Heart right ventricle (tissue), 16 donors: ENCODE data around the gene ROBO1. TPM values are rescaled to one million over a fixed set of nuclear protein-coding genes. Genes with fewer than 3 reads are reported as not detected.

Experiments used
- ATAC-seq, 8 donors: fragments of 200-7000 bp; cut with Tn5 transposase; one replicate each; pipeline ENCODE4 v1.9.1; 2020; ENCODE audit warnings: mild to moderate bottlenecking in 8 of 8, moderate library complexity in 8 of 8, moderate number of reproducible peaks in 1 of 8
- DNase-seq, 2 donors: peaks; one replicate each; pipeline ENCODE4 v3.0.0-alpha.2; 2020
- H3K27ac ChIP-seq, 10 donors: fragments of 200-600 bp; sonication (generic) in 2 of 10; one replicate each; pipeline versions ENCODE4 v1.5.0 to v1.8.0; 2020 to 2022; ENCODE audit warnings: mild to moderate bottlenecking in 3 of 10
- H3K27me3 ChIP-seq, 7 donors: fragments of 200-600 bp; one replicate each; pipeline ENCODE4 v1.8.0; 2021 to 2022; ENCODE audit warnings: mild to moderate bottlenecking in 2 of 7
- H3K36me3 ChIP-seq, 9 donors: fragments of 200-600 bp; sonication (generic) in 1 of 9; one replicate each; pipeline versions ENCODE4 v1.5.0 to v1.8.0; 2020 to 2022; ENCODE audit warnings: mild to moderate bottlenecking in 2 of 9
- H3K4me1 ChIP-seq, 9 donors: fragments of 200-600 bp; sonication (generic) in 1 of 9; one replicate each; pipeline versions ENCODE4 v1.5.0 to v1.8.0; 2020 to 2022; ENCODE audit warnings: mild to moderate bottlenecking in 4 of 9
- H3K4me3 ChIP-seq, 10 donors: fragments of 200-600 bp; sonication (generic) in 2 of 10; one replicate each; pipeline versions ENCODE4 v1.5.0 to v1.8.0; 2020 to 2022; ENCODE audit warnings: mild to moderate bottlenecking in 7 of 10, moderate library complexity in 2 of 10
- H3K9me3 ChIP-seq, 11 donors: fragments of 200-600 bp in 10 of 11; sonication (generic) in 2 of 11; one replicate each; pipeline versions ENCODE4 v1.5.0 to v1.8.0; 2013 to 2022; ENCODE audit warnings: mild to moderate bottlenecking in 2 of 11, control low read depth in 1 of 11, moderate library complexity in 1 of 11
- WGBS, 2 donors: extraction: QIAGEN DNeasy Blood & Tissue Kit; methylation state at CpG; one replicate each; pipeline ENCODE4 v1.1.7; 2013; ENCODE audit warnings: inconsistent platforms in 1 of 2; 5-methylcytosine and 5-hydroxymethylcytosine counted together
- intact Hi-C, 10 donors: fragments of 100-400 bp; cut with DNase I; formaldehyde crosslinking; loops; one replicate each; pipeline versions ENCODE4 v1.11.1 to v1.14.2; 2022
- polyA plus RNA-seq, 2 donors: library from polyadenylated mRNA; stranded (reverse); fragments of 200-250 nt; gene quantifications; one replicate each; pipeline ENCODE4 v1.2.3, GENCODE V29; 2013
- total RNA-seq, 10 donors: library from RNA; stranded (reverse); fragmentation: NEBNext Ultra II Directional in 3 of 10; extraction: Animal tissue kit (Norgen Biotek cat#: 25700) in 3 of 10; gene quantifications; one replicate each; pipeline versions ENCODE4 v1.2.1 to v1.2.4, GENCODE V29; 2021 to 2023
- TF ChIP-seq, protein P1 (sequence below), 9 donors: fragments of 200-600 bp; sonication (generic) in 2 of 9; IDR thresholded peaks; one replicate each; pipeline versions ENCODE4 v1.5.0 to v1.8.0; 2021 to 2022; ENCODE audit warnings: antibody characterized with exemption in 9 of 9, mild to moderate bottlenecking in 5 of 9, moderate library complexity in 1 of 9
- donor health status: Arrhythmogenic right ventricular cardiomyopathy.
- donor health status: ischemic (EF 13 %, LVEDD 7.1; RV severe dilation, severe dysfunction).
- donor health status: healthy with polysubstance abuse.
- donor health status: DM: no; HTN: yes; CAD: no.
- donor health status: DM: no; HTN: no; CAD: no.
- donor health status: ischemic (EF 25% LVEDD 6.9; RV normal size, moderate dysfunction).
- donor health status: ischemic (EF 25% LVEDD 5.7; RV mildly dilated, moderate dysfunction).
- donor health status: healthy.
- donor health status: DM: yes; HTN: yes; CAD: no.
- donor health status: Ischemic cardiomyopathy.
- donor health status: ischemic (EF 35%, LVEDD 5.7; RV mildly dilated, moderate dysfunction).
- donor health status: nonischemic (EF 11% LVEDD 7.7; RV severe dilation, severe dysfunction).
- donor health status: DM: yes; HTN: yes; CAD: no.
- donor health status: PGD.
- donor health status: ischemic (EF 29% LVEDD 5.4; RV normal size, mild dysfunction).
- donor health status: nonischemic (EF 23%, LVEDD 6.1; RV moderate dilation, normal function).

The ROBO1 gene
- total and polyA plus RNA-seq, 12 donors: 2.8 to 13.9 (median 5.6) TPM

DNA sequence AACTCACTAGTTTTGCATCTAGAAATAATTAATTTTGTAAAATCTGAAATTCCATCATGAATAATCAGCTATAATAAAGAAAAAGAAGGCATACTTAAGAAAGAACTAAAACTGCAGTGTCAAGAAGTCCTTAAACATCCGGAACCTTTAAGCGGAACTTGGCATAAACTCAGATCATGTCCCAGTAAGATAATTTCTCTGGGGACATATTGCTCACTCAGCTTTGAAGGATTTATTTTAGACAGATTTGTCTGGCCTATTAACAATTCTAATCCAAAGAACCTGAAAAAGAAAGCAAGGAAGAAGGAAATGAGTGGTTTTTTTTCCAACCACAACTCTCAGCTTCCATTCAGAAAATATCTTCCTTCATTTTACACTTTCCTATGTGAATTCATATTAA, 850.3 kb downstream of the ROBO1 start:
- no peak overlapping the region for H3K4me3 ChIP-seq
- H3K4me1 ChIP-seq: peaks cover 0 to 18% (median 0%) of the 10 kb centered on the region in 9 donors
- TF ChIP-seq, protein P1, sequence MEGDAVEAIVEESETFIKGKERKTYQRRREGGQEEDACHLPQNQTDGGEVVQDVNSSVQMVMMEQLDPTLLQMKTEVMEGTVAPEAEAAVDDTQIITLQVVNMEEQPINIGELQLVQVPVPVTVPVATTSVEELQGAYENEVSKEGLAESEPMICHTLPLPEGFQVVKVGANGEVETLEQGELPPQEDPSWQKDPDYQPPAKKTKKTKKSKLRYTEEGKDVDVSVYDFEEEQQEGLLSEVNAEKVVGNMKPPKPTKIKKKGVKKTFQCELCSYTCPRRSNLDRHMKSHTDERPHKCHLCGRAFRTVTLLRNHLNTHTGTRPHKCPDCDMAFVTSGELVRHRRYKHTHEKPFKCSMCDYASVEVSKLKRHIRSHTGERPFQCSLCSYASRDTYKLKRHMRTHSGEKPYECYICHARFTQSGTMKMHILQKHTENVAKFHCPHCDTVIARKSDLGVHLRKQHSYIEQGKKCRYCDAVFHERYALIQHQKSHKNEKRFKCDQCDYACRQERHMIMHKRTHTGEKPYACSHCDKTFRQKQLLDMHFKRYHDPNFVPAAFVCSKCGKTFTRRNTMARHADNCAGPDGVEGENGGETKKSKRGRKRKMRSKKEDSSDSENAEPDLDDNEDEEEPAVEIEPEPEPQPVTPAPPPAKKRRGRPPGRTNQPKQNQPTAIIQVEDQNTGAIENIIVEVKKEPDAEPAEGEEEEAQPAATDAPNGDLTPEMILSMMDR (IDR thresholded peaks at IDR 0.05): no peak
- DNase-seq (no peak), ATAC-seq (no peak)
- H3K36me3 ChIP-seq: no peaks in the 10 kb centered on the region
- intact Hi-C loops: loop anchor here in 1 of 10 donors (10.0 kb wide), 1 partner anchor 97 kb away; no protein-coding TSS in a partner anchor
- H3K9me3 ChIP-seq: peaks cover 0 to 4% (median 0%) of the 10 kb centered on the region in 11 donors
- peak overlapping the region in 2 of 10 donors; percentile 6 to 28 for H3K27ac ChIP-seq
- no peaks in the 10 kb centered on the region for H3K27me3 ChIP-seq
- 43 to 62% methylated on average over 2 of the region's 2 CpGs for WGBS, 2 donors

DNA sequence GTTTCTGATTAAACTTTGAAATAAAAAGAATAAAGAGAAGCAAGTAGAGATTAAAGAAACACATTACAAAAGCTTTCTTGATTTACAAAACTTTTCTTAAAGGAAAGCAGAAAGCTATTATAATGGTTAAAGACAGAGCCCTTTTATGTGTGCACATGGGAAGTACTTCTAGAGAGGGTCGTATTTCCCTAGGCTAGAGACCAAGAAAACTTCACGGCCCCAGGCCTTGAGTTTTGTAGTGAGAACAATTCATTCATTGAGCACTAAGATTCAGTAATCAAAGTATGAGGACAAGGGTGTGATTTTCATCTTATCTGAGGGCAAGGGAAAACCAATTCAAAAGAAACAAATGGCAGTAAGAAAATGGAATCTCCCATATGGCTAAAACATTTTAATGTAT, 854.1 kb downstream of the ROBO1 start:
- Histone ChIP-seq H3K4me1 (peaks cover 0 to 10% (median 0%) of the 10 kb centered on the region in 9 donors), H3K9me3 (peaks cover 0 to 4% (median 0%) of the 10 kb centered on the region in 11 donors), H3K27ac (no peak overlapping the region), H3K36me3 (no peaks in the 10 kb centered on the region), H3K27me3 (no peaks in the 10 kb centered on the region), H3K4me3 (no peak overlapping the region)
- TF ChIP-seq, protein P1 (IDR thresholded peaks at IDR 0.05): no peak
- 69 to 71% methylated on average over 2 of the region's 2 CpGs for WGBS, 2 donors
- no peak for DNase-seq
- intact Hi-C loops: loop anchor here in 1 of 10 donors (10.0 kb wide), 1 partner anchor 101 kb away; no protein-coding TSS in a partner anchor
- ATAC-seq: no peak

DNA sequence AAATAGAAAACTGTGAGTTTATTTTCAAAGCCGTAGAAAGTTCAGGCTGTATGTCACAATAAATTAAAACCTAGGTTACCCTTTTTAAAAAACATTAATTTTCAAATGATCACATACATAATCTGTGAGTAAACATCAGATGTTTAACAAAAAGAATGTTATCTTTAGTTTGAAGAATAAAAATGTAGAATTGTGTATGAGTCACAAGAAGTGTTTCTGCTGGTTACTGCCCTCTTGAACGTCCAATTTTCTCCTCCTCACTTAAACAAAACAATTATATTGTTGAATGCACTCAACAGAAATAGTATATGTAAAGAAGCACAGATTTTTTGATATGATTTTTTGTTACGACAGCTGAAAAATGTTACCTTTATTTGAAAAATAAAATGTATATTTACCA, 855.1 kb downstream of the ROBO1 start:
- no peak overlapping the region for H3K4me3 ChIP-seq
- TF ChIP-seq, protein P1 (IDR thresholded peaks at IDR 0.05): no peak
- ATAC-seq (no peak), DNase-seq (no peak)
- no peaks in the 10 kb centered on the region for H3K36me3 ChIP-seq
- H3K9me3 ChIP-seq: peaks cover 0 to 4% (median 0%) of the 10 kb centered on the region in 11 donors
- no peak overlapping the region for H3K27ac ChIP-seq
- intact Hi-C loops: loop anchor here in 1 of 10 donors (10.0 kb wide), 1 partner anchor 102 kb away; no protein-coding TSS in a partner anchor
- 84 to 85% methylated on average over 3 of the region's 3 CpGs for WGBS, 2 donors
- H3K4me1 ChIP-seq: peaks cover 0 to 3% (median 0%) of the 10 kb centered on the region in 9 donors
- no peaks in the 10 kb centered on the region for H3K27me3 ChIP-seq

DNA sequence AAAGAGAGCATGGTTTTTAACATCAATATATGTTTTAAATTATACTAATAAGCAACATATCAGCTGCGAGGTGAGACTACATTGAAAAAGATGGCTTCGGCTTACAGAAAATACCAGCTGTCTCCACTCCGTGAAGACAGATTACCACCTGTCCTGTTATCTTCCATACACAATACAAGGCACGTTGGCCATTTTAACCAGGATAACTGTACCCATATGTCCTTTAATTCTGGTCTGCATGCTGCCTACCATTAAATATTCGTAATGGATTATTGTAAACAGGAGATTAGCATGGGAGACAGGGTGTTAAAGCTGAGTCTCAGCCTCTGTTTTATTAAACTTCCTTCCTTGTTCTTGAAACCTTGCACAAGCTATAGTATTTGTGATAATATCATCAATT, 855.5 kb downstream of the ROBO1 start:
- 77 to 79% methylated on average over 5 of the region's 5 CpGs for WGBS, 2 donors
- intact Hi-C loops: loop anchor here in 1 of 10 donors (10.0 kb wide), 1 partner anchor 103 kb away; no protein-coding TSS in a partner anchor
- Histone ChIP-seq H3K27me3 (no peaks in the 10 kb centered on the region), H3K27ac (no peak overlapping the region), H3K36me3 (no peaks in the 10 kb centered on the region), H3K4me1 (peaks cover 0 to 1% (median 0%) of the 10 kb centered on the region in 9 donors), H3K9me3 (peaks cover 0 to 4% (median 0%) of the 10 kb centered on the region in 11 donors), H3K4me3 (no peak overlapping the region)
- TF ChIP-seq, protein P1 (IDR thresholded peaks at IDR 0.05): no peak
- DNase-seq: no peak
- ATAC-seq: no peak
